Cardiac muscle cell (in vitro differentiated cells and primary cell): ENCODE measurements around the gene MGMT. TPM values are rescaled to one million over a fixed set of nuclear protein-coding genes. Genes with fewer than 3 reads are reported as not detected.

Source experiments
- DNase-seq, 2 donors: peaks; one replicate each; pipeline versions ENCODE4 v3.0.0 to v3.0.0-alpha.2; 2010 to 2017; ENCODE audit warnings: low read depth in 1 of 2, low spot score in 1 of 2
- H3K27ac ChIP-seq: fragments of 200-600 bp; sonication (generic); 2 replicates; pipeline ENCODE4 v1.5.1; 2016
- H3K27me3 ChIP-seq: fragments of 200-600 bp; sonication (generic); 2 replicates; pipeline ENCODE4 v1.6.0; 2016; ENCODE audit warnings: control low read depth
- H3K36me3 ChIP-seq: fragments of 200-600 bp; sonication (generic); 2 replicates; pipeline ENCODE4 v1.5.1; 2016; ENCODE audit warnings: control low read depth
- H3K4me1 ChIP-seq: fragments of 200-600 bp; sonication (generic); 2 replicates; pipeline ENCODE4 v1.8.1; 2017; ENCODE audit warnings: low read depth, mild to moderate bottlenecking, mixed run types
- H3K4me3 ChIP-seq: fragments of 200-600 bp; sonication (generic); 2 replicates; pipeline ENCODE4 v1.5.1; 2016; ENCODE audit warnings: mild to moderate bottlenecking
- H3K9me3 ChIP-seq: fragments of 200-600 bp; sonication (generic); 2 replicates; pipeline ENCODE4 v1.5.1; 2017; ENCODE audit warnings: low read depth, mild to moderate bottlenecking, control low read depth
- CTCF ChIP-seq: IDR thresholded peaks from 2 replicates; pipeline ENCODE4 v1.5.1; 2012; ENCODE audit warnings: low read depth, mild to moderate bottlenecking, low read length
- polyA plus RNA-seq: library from polyadenylated mRNA; unstranded; fragments of >200 nt; fragmentation: Nextera tagmentation; extraction: Ambion mirVana; gene quantifications from 2 replicates; pipeline ENCODE4 v1.2.1, GENCODE V29; 2016
- total RNA-seq: library from RNA; depleted of rRNA; stranded (reverse); fragments of >200 nt; gene quantifications from 2 replicates; pipeline ENCODE4 v1.2.3, GENCODE V29; 2016

The MGMT gene
- total and polyA plus RNA-seq, 2 experiments from 2014 or later = 21.8 to 28.0 TPM

DNA sequence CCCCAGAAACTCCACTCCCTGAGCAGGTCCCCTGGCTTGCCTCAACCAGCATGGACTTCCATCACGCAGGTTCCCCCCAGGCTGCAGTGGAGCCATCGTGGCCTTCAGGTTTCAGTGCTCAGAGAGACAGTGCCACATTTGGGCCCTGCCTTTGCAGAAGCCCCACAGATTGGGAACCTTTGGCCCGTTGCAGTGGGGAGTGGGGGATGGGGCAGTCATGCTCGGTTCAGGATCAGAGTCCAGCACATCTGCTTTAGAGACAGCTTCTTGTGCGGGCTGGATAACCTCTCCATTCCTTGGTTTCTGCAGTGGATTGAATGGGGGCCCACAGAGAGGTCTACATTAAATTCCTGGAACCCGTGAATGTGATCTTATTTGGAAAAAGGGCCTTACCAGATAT is 313.2 kb downstream of the MGMT start:
- Histone ChIP-seq H3K27ac (no peak overlapping the region), H3K4me1 (no peaks in the 10 kb centered on the region), H3K4me3 (no peak overlapping the region), H3K36me3 (no peaks in the 10 kb centered on the region), H3K27me3 (no peaks in the 10 kb centered on the region), H3K9me3 (no peaks in the 10 kb centered on the region)
- no peak for DNase-seq
- no peak for TF ChIP-seq CTCF

GRCh38 chr10:129780901-129781795 is 314.1 kb downstream of the MGMT start:
- no peak overlapping the region for H3K4me3 ChIP-seq
- no peak for DNase-seq
- H3K9me3 ChIP-seq = no peaks in the 10 kb centered on the region

GRCh38 chr10:129784291-129784690 is 317.2 kb downstream of the MGMT start:
- TF ChIP-seq CTCF = no peak
- no peak overlapping the region for H3K27ac ChIP-seq

More at GRCh38 chr10:129780901-129781795, 314.1 kb downstream of the MGMT start:
- H3K27ac ChIP-seq = no peak overlapping the region
- H3K4me1 ChIP-seq = no peaks in the 10 kb centered on the region
- H3K36me3 ChIP-seq = no peaks in the 10 kb centered on the region
- H3K27me3 ChIP-seq = no peaks in the 10 kb centered on the region
- no peak for TF ChIP-seq CTCF

DNA sequence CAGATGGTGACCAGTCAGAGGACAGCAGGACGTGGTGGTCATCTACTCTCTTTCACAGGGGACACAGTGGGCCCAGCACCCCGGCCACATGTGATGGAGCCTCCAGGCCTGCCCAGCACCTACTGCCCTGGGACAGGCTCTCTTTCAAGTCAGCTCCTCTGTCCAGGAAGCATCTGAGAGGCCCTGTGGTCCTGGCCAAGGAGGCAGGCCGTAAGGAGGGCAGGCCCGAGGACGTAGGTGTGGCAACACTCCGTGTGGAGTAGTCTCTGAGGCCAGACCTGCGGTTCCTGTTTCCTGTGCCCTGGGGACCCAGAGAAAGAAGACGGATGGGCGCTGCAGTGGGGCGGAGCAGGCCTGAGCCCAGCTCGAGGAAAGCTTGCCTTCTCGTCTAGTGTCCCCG is 317.9 kb downstream of the MGMT start:
- no peak for DNase-seq
- no peaks in the 10 kb centered on the region for H3K27me3 ChIP-seq
- H3K4me1 ChIP-seq = no peaks in the 10 kb centered on the region
- no peak overlapping the region for H3K4me3 ChIP-seq
- no peaks in the 10 kb centered on the region for H3K36me3 ChIP-seq
- no peaks in the 10 kb centered on the region for H3K9me3 ChIP-seq
- H3K27ac ChIP-seq = no peak overlapping the region
- TF ChIP-seq CTCF = no peak

More at GRCh38 chr10:129784291-129784690, 317.2 kb downstream of the MGMT start:
- Histone ChIP-seq H3K36me3 (no peaks in the 10 kb centered on the region), H3K9me3 (no peaks in the 10 kb centered on the region), H3K27me3 (no peaks in the 10 kb centered on the region), H3K4me3 (no peak overlapping the region), H3K4me1 (no peaks in the 10 kb centered on the region)
- no peak for DNase-seq

DNA sequence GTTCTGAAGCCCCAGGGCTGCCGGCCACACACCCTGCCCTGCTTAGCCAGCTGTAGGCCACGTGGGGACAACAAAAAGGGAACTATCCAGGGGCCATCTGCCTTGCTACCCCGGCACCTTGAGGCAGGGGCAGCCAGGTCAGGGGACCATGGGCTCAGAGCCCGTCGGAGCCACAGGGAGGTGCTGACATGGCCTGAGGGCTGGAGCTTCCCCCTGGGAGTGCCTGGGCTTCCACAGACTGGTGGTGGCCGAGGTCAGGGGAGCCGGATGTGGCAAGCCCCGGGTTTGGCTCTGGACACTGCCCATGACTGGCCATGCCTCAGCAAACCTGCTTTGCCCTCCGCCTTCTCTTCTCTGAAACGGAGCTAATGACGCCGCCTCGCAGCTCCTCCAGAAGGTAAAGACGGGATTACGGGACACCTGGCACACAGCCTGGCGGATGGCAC is 318.5 kb downstream of the MGMT start:
- Histone ChIP-seq H3K27me3 (no peaks in the 10 kb centered on the region), H3K4me1 (no peaks in the 10 kb centered on the region), H3K36me3 (no peaks in the 10 kb centered on the region), H3K4me3 (no peak overlapping the region), H3K27ac (no peak overlapping the region), H3K9me3 (no peaks in the 10 kb centered on the region)
- no peak for TF ChIP-seq CTCF
- DNase-seq = no peak
